DMS53 (cell line): ENCODE measurements around the gene FIP1L1.

Experiments
- DNase-seq: peaks from one replicate; lab custom pipeline; 2025; lab: John Stamatoyannopoulos, UW

The FIP1L1 gene

DNA sequence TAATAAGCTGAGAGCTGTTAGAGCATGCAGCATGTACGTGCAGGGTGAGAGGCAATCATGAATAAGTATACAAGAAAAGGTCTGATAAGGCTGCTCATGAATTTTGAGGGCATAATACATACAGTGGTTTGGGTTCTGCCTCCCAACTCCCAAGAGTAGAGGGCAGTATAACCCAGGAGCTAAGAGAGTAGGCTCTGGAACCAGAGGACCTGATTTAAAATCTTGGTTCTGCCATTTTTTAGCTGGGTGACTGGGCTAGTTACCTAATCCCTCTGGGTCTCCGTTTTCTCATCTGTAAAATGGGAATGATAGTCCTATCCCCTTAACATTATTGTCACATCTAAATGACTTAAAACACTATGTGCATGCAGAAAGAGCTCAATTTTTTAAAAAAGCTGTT is 128.5 kb downstream of the FIP1L1 start:
- no peak for DNase-seq

DNA sequence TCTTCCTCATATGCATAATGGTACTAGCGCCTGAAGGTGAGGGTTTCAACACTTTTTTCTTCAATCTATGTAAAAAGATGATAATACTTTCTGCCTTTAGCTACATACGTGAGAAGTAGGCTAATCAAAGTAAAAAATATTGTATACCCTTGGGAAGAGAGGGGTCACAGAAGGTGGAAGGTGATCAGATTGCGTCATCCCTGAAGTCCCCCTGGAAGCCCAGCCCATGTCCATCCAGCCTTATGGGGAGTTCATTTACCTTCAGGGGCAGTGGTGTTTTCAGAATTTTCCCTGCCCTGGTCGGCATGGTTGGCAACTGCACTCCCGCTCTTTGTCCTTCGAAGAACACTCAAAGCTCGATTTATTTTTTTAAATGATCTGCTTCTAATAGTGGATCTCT is 129.6 kb downstream of the FIP1L1 start:
- DNase-seq, result no peak

DNA sequence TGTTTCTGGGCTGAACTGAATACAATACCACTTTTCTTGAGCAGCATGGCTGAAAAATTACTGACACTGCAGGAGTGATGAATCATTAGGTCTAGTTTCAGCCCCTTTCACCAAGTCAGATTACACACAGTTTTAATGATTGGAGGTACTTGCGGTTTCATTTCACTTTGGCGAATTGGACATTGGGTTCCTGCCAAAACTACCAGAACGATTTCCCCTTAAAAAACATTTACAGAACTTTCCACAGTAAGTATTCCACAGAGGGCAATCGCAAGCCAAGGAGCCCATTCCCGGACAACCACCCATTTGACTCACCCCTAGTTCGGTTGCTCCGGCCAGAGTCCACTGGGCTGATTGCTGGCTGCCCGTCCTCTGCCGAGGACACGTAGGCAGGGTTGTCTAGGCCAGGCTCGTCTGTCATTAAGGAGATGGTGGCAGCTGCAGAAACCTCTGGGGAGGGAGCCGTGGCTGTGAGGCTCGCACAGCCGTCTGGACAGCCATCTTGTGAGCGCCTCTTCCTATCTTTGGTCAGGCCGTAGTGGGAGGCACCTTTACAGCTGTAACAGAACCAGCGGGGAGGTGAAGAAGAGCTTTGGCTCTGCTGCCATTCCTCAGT is 130.3 kb downstream of the FIP1L1 start:
- DNase-seq, result no peak

DNA sequence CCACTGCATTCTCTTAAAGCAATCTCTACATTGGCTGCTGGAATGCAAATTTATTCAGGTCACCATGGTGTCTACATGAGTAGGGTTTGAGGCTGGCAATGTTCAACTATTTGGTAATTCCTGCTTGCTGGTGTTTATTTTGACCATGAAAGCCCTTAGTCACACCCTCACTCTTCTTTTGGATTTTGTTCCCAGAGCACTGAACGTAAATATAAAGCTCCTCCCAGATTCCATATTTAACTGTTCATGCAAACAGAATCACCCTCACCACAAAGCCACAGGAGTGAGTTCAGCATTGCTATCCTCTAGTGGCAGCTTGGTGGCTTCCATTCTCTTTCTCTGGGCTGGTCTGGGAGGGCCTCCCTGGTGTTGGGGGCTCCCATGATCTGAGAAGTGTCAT is 131.0 kb downstream of the FIP1L1 start:
- DNase-seq, result no peak

DNA sequence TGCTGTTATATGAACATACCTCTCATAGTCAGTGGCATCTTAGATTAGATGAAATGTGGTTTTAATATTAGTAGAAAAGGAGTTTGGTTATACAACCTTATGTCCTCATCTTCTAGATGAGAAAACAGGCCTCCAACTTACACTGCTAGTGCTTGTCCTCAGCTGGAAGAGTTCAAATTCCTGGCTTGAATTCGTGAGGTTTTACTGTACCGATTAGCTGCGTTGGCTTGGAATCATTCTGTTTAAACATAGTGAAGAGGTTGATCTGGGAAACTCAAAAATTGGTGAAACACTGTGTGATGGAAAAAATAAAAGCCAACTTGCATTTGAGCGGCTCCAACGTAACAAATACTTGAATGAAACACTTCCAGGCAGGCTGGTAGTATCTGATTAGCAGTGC is 132.9 kb downstream of the FIP1L1 start:
- no peak for DNase-seq
